GM15510 (cell line): ENCODE measurements around the gene RPTOR.

Experiments used
- POLR2A ChIP-seq: IDR thresholded peaks from 3 replicates; pipeline ENCODE4 v1.6.1; 2011; ENCODE audit warnings: borderline replicate concordance; ENCODE audit not compliant: insufficient read length; ENCODE audit errors: extremely low read depth

The RPTOR gene

GRCh38 chr17:80992948-80993624 is 448.4 kb downstream of the RPTOR start:
- no peak for TF ChIP-seq POLR2A

GRCh38 chr17:80995131-80995530 is 450.5 kb downstream of the RPTOR start:
- no peak for TF ChIP-seq POLR2A

GRCh38 chr17:80996422-80997305 is 452.0 kb downstream of the RPTOR start:
- no peak for TF ChIP-seq POLR2A

- no peak for TF ChIP-seq POLR2A
Measured at GRCh38 chr17:80997424-80998117, 452.9 kb downstream of the RPTOR start.

- no peak for TF ChIP-seq POLR2A
Measured at GRCh38 chr17:80998118-80998747, 453.6 kb downstream of the RPTOR start.

GRCh38 chr17:80998748-80999535 is 454.3 kb downstream of the RPTOR start:
- no peak for TF ChIP-seq POLR2A

GRCh38 chr17:80999536-81000333 is 455.1 kb downstream of the RPTOR start:
- TF ChIP-seq POLR2A: no peak

GRCh38 chr17:81000334-81000630 is 455.6 kb downstream of the RPTOR start:
- no peak for TF ChIP-seq POLR2A

- TF ChIP-seq POLR2A: no peak
Measured at GRCh38 chr17:81000631-81001357, 456.2 kb downstream of the RPTOR start.

- no peak for TF ChIP-seq POLR2A
Measured at GRCh38 chr17:81002013-81002384, 457.4 kb downstream of the RPTOR start.

- no peak for TF ChIP-seq POLR2A
Measured at GRCh38 chr17:81002409-81003361, 458.0 kb downstream of the RPTOR start.
